Measurements from ENCODE around the gene IQGAP3. TPM values are rescaled to one million over a fixed set of nuclear protein-coding genes. Genes with fewer than 3 reads are reported as not detected.
A peak's percentile ranks its signal among the peaks of the same experiment; 100 is the strongest.

The IQGAP3 gene
- total RNA-seq, 2 experiments from 2014 or later = not detected

DNA sequence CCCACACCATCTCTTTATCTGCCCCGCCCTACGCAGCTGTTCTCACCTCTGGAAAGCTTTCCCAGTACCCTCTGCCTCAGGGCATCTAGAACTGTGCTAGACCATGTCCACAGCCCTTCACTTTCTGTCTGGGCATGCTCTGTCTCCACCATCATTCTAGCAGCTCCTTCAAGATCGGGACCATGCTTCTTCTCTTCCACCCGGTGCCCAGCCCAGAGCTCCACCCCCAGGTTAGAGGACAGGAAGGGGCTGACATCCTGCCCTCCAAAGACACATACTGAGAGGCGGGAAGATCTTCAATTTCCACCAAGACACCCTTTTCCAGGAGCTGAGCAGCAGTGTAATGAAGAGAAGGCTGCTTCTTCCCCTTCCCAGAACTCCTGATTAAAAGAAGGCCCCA lies 44.1 kb downstream of the IQGAP3 start:
- DNase-seq = peak in 1 of 14 experiments; percentile 21
- peaks cover 38% of the 10 kb centered on the region for H3K4me1 Mint-ChIP-seq (ENCODE audit: low read depth)

GRCh38 chr1:156527584-156527983 lies 44.8 kb downstream of the IQGAP3 start:
- Histone ChIP-seq H3K27ac (ENCODE audit: low read depth in 1 of 2, low read length in 2 of 2) (no peak overlapping the region), H3K4me1 (ENCODE audit: insufficient read depth, low read length) (peaks cover 33% of the 10 kb centered on the region), H3K27me3 (ENCODE audit: control insufficient read depth in 1 of 2, insufficient read depth in 2 of 2, low read length in 2 of 2) (no peaks in the 10 kb centered on the region), H3K9me3 (ENCODE audit: control insufficient read depth in 1 of 2, insufficient read depth in 1 of 2, low read length in 2 of 2) (no peaks in the 10 kb centered on the region), H3K36me3 (ENCODE audit: insufficient read depth, low read length) (no peaks in the 10 kb centered on the region), H3K4me3 (ENCODE audit: low read length) (no peak overlapping the region)
- H3K4me3 Mint-ChIP-seq = no peak overlapping the region
- no peaks in the 10 kb centered on the region for H3K36me3 Mint-ChIP-seq (ENCODE audit: low read depth)
- DNase-seq = no peak
- POLR2A ChIA-PET = interaction anchor here (1.6 kb wide), 1 partner anchor 27 kb away, joined by 12 read pairs; the partner anchor contains the start of gene MEF2D
- H3K27ac Mint-ChIP-seq = no peak overlapping the region
- no peaks in the 10 kb centered on the region for H3K9me3 Mint-ChIP-seq
- no peak for ATAC-seq (ENCODE audit: poor library complexity)
- H3K4me1 Mint-ChIP-seq (ENCODE audit: low read depth) = peaks cover 38% of the 10 kb centered on the region
- CTCF ChIA-PET = interaction anchor here (4.0 kb wide), 1 partner anchor 47 kb away, joined by 21 read pairs; no protein-coding TSS in a partner anchor
- no peaks in the 10 kb centered on the region for H3K27me3 Mint-ChIP-seq
- intact Hi-C loops (cut with DNase I, micrococcal nuclease) = no loop called here
- TF ChIP-seq CTCF (IDR thresholded peaks at IDR 0.05) = no peak

More for the DNA sequence above, 44.1 kb downstream of the IQGAP3 start:
- Histone ChIP-seq H3K27ac (ENCODE audit: low read depth in 1 of 2, low read length in 2 of 2) (no peak overlapping the region), H3K27me3 (ENCODE audit: control insufficient read depth in 1 of 2, insufficient read depth in 2 of 2, low read length in 2 of 2) (no peaks in the 10 kb centered on the region), H3K9me3 (ENCODE audit: control insufficient read depth in 1 of 2, insufficient read depth in 1 of 2, low read length in 2 of 2) (no peaks in the 10 kb centered on the region), H3K36me3 (ENCODE audit: insufficient read depth, low read length) (no peaks in the 10 kb centered on the region), H3K4me3 (ENCODE audit: low read length) (no peak overlapping the region), H3K4me1 (ENCODE audit: insufficient read depth, low read length) (peaks cover 33% of the 10 kb centered on the region)
- CTCF ChIA-PET = interaction anchor here (1.1 to 4.0 kb wide), 2 partner anchors 48 to 142 kb away, joined by 3 to 21 read pairs; no protein-coding TSS in a partner anchor
- no peak overlapping the region for H3K4me3 Mint-ChIP-seq
- intact Hi-C loops (cut with DNase I, micrococcal nuclease) = no loop called here
- H3K27ac Mint-ChIP-seq = no peak overlapping the region
- H3K27me3 Mint-ChIP-seq = no peaks in the 10 kb centered on the region
- ATAC-seq (ENCODE audit: poor library complexity) = peak; percentile 19
- POLR2A ChIA-PET = interaction anchor here (1.6 kb wide), 1 partner anchor 27 kb away, joined by 12 read pairs; the partner anchor contains the start of gene MEF2D
- H3K9me3 Mint-ChIP-seq = no peaks in the 10 kb centered on the region
- TF ChIP-seq CTCF (IDR thresholded peaks at IDR 0.05) = no peak
- no peaks in the 10 kb centered on the region for H3K36me3 Mint-ChIP-seq (ENCODE audit: low read depth)

- Mint-ChIP-seq H3K4me1 (ENCODE audit: low read depth) (peaks cover 38% of the 10 kb centered on the region), H3K4me3 (no peak overlapping the region), H3K9me3 (no peaks in the 10 kb centered on the region), H3K27ac (no peak overlapping the region), H3K27me3 (no peaks in the 10 kb centered on the region), H3K36me3 (ENCODE audit: low read depth) (no peaks in the 10 kb centered on the region)
- POLR2A ChIA-PET = interaction anchor here (1.1 to 3.4 kb wide), 3 partner anchors 9 to 25 kb away, joined by 3 to 32 read pairs (median 21); partner anchors contain the start of gene MEF2D
- Histone ChIP-seq H3K36me3 (ENCODE audit: insufficient read depth, low read length) (no peaks in the 10 kb centered on the region), H3K4me3 (ENCODE audit: low read length) (no peak overlapping the region), H3K27me3 (ENCODE audit: control insufficient read depth in 1 of 2, insufficient read depth in 2 of 2, low read length in 2 of 2) (no peaks in the 10 kb centered on the region), H3K9me3 (ENCODE audit: control insufficient read depth in 1 of 2, insufficient read depth in 1 of 2, low read length in 2 of 2) (no peaks in the 10 kb centered on the region), H3K27ac (ENCODE audit: low read depth in 1 of 2, low read length in 2 of 2) (no peak overlapping the region), H3K4me1 (ENCODE audit: insufficient read depth, low read length) (peaks cover 33% of the 10 kb centered on the region)
- ATAC-seq (ENCODE audit: poor library complexity) (no peak), DNase-seq (no peak)
- TF ChIP-seq CTCF (IDR thresholded peaks at IDR 0.05) = no peak
- intact Hi-C loops (cut with DNase I, micrococcal nuclease) = loop anchor here in 1 of 2 experiments (2.0 kb wide), 1 partner anchor 25 kb away; the partner anchor contains the start of gene MEF2D
- CTCF ChIA-PET = interaction anchor here (0.6 to 4.0 kb wide), 3 partner anchors 25 to 146 kb away, joined by 3 to 21 read pairs (median 9); partner anchors contain the start of gene MEF2D
These were observed 46.4 kb downstream of the IQGAP3 start for GRCh38 chr1:156525856-156526489.

Data from CD4-positive, alpha-beta T cell (primary cell).